ENCODE results near the gene ZNF341.

The ZNF341 gene

GRCh38 chr20:33724439-33725094 is 7.2 kb upstream of the ZNF341 start:
- Histone ChIP-seq H3K4me3 (no peak overlapping the region), H3K27ac (no peak overlapping the region)
- no peak for DNase-seq (ENCODE audit: low spot score)
- no peak for TF ChIP-seq CTCF (IDR thresholded peaks at IDR 0.05)

DNA sequence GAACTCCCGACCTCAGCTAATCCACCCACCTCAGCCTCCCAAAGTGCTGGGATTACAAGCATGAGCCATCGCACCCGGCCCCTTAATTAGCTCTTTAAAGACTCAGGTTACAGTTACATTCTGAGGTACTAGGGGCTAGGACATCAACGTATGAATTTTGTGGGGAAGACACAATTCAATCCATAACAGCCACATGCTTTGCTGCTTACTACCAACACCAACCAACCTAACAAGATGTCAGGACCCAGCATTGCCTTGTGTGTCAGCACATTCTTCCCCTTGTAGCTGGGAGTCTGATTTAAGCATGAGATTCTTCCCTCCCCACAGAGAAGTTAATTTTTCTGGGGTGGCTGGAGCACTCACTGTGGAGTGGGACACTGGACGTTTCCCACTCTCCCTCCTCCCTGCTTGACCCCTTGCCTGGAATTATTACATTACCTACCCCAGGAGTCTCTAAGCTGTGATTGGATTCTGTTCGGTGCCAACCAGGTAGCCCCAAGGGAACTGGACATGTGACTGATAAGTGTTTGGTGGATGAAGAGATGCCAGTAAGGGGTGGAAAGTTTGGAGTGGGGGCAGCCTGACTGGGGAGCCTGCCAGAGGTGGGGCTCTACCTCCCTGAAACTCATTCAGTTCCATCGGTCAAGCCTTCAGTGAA is 6.1 kb upstream of the ZNF341 start:
- DNase-seq (ENCODE audit: low spot score) = no peak
- H3K4me3 ChIP-seq = no peak overlapping the region
- no peak for TF ChIP-seq CTCF (IDR thresholded peaks at IDR 0.05)
- H3K27ac ChIP-seq = no peak overlapping the region

- no peak overlapping the region for H3K27ac ChIP-seq
Observed at GRCh38 chr20:33727115-33727479, 4.7 kb upstream of the ZNF341 start.

DNA sequence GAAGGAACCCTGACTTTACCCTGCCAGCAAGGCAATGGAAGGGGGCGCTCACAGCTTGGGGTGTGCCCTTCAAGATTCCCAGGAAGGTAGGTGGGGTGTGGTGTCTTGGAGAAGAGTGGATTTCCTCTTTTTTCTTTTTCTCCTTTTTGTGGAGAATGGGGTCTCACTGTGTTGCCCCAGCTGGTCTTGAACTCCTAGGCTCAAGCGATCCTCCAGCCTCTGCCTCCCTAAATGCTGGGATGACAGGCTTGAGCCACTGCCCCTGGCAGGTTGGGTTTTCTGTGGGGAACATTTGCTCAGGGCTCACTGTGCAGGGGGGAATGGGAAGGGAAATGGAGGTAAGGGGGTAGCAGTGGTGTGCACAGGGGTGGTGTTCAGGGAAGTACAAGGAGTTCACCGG is 4.0 kb upstream of the ZNF341 start:
- DNase-seq (ENCODE audit: low spot score) = no peak
- no peak overlapping the region for H3K27ac ChIP-seq

More at GRCh38 chr20:33727115-33727479, 4.7 kb upstream of the ZNF341 start:
- no peak overlapping the region for H3K4me3 ChIP-seq
- TF ChIP-seq CTCF (IDR thresholded peaks at IDR 0.05) = no peak
- no peak for DNase-seq (ENCODE audit: low spot score)

GRCh38 chr20:33728463-33728862 is 3.3 kb upstream of the ZNF341 start:
- no peak overlapping the region for H3K4me3 ChIP-seq
- DNase-seq (ENCODE audit: low spot score) = no peak
- no peak overlapping the region for H3K27ac ChIP-seq
- no peak for TF ChIP-seq CTCF (IDR thresholded peaks at IDR 0.05)

More for the DNA sequence above, 4.0 kb upstream of the ZNF341 start:
- H3K4me3 ChIP-seq = no peak overlapping the region
- TF ChIP-seq CTCF (IDR thresholded peaks at IDR 0.05) = no peak

- TF ChIP-seq CTCF (IDR thresholded peaks at IDR 0.05) = no peak
- no peak overlapping the region for H3K4me3 ChIP-seq
- H3K27ac ChIP-seq = no peak overlapping the region
- DNase-seq (ENCODE audit: low spot score) = no peak
Observed at GRCh38 chr20:33729101-33729500, 2.7 kb upstream of the ZNF341 start.

All from coronary artery (tissue), 2 donors.